K562 (cell line): Measurements from ENCODE around the gene TSHR. TPM values are rescaled to one million over a fixed set of nuclear protein-coding genes. Genes with fewer than 3 reads are reported as not detected.

Source experiments
- ATF1 ChIP-seq, 2 experiments: fragments of 450-650 bp in 1 of 2; IDR thresholded peaks; 2 replicates each; pipeline ENCODE4 v1.6.1; 2016; ENCODE audit warnings: missing compliant biosample characterization in 1 of 2, missing genetic modification characterization in 1 of 2
- CXXC5 ChIP-seq: fragments of 250-450 bp; sonication (Bioruptor Pico); IDR thresholded peaks from 2 replicates; pipeline ENCODE4 v1.8.0; 2022; ENCODE audit warnings: inconsistent platforms, mild to moderate bottlenecking, moderate library complexity
- HDAC1 ChIP-seq, 2 experiments: fragments of 450-650 bp; IDR thresholded peaks; 2 replicates each; pipeline ENCODE4 v1.6.1; 2016 to 2017; ENCODE audit warnings: inconsistent platforms in 1 of 2, mild to moderate bottlenecking in 1 of 2, moderate library complexity in 1 of 2
- HDAC8 ChIP-seq: fragments of 450-650 bp; IDR thresholded peaks from 2 replicates; pipeline ENCODE4 v1.6.1; 2016; ENCODE audit warnings: mild to moderate bottlenecking, missing genetic modification characterization, moderate library complexity, missing compliant biosample characterization
- HMBOX1 ChIP-seq: sonication (generic); IDR thresholded peaks from 2 replicates; pipeline ENCODE4 v1.6.1; 2016
- MAFK ChIP-seq: IDR thresholded peaks from 2 replicates; pipeline ENCODE4 v1.6.1; 2011; ENCODE audit warnings: low read length, improper control_type of control experiment
- MYNN ChIP-seq, 2 experiments: sonication (generic); formaldehyde crosslinking in 1 of 2; IDR thresholded peaks; 2 replicates each; pipeline versions ENCODE4 v1.5.0 to v1.6.1; 2016 to 2020; ENCODE audit warnings: antibody characterized with exemption in 1 of 2, missing genetic modification reagents in 1 of 2
- NR2C1 ChIP-seq, 2 experiments: fragments of 450-650 bp; IDR thresholded peaks; 2 replicates each; pipeline ENCODE4 v1.6.1; 2017; ENCODE audit warnings: mild to moderate bottlenecking in 2 of 2, antibody characterized with exemption in 1 of 2, inconsistent platforms in 1 of 2, missing compliant biosample characterization in 1 of 2, missing genetic modification characterization in 1 of 2
- NRF1 ChIP-seq, 2 experiments: fragments of 450-650 bp; IDR thresholded peaks in 1 of 2; conservative IDR thresholded peaks in 1 of 2; 2 replicates each; pipeline ENCODE4 v1.6.1; 2014; ENCODE audit warnings: mild to moderate bottlenecking in 2 of 2
- PHTF2 ChIP-seq: fragments of 250-450 bp; sonication (Bioruptor Pico); IDR thresholded peaks from 2 replicates; pipeline ENCODE4 v1.5.0; 2021; ENCODE audit warnings: mild to moderate bottlenecking
- POLR2H ChIP-seq: IDR thresholded peaks from 2 replicates; pipeline ENCODE4 v1.6.1; 2016; ENCODE audit warnings: missing genetic modification characterization, low read depth, mild to moderate bottlenecking, control low read depth, missing compliant biosample characterization, moderate library complexity
- RCOR1 ChIP-seq, 2 experiments: IDR thresholded peaks; 2 replicates each; pipeline ENCODE4 v1.6.1; 2012; ENCODE audit warnings: low read depth in 2 of 2, low read length in 2 of 2, borderline replicate concordance in 1 of 2, improper control_type of control experiment in 1 of 2
- RFX1 ChIP-seq: fragments of 450-650 bp; IDR thresholded peaks from 2 replicates; pipeline ENCODE4 v1.6.1; 2016; ENCODE audit warnings: mild to moderate bottlenecking, moderate library complexity
- SIX5 ChIP-seq, 2 experiments: IDR thresholded peaks; 2 replicates each; pipeline ENCODE4 v1.6.1; 2011; ENCODE audit warnings: low read length in 2 of 2, borderline replicate concordance in 1 of 2, low read depth in 1 of 2, mild to moderate bottlenecking in 1 of 2, moderate library complexity in 1 of 2; ENCODE audit not compliant: insufficient read depth in 1 of 2
- SRF ChIP-seq, 2 experiments: fragments of 250-450, 450-650 bp in 1 of 2; sonication (Bioruptor Pico) in 1 of 2; sonication (generic) in 1 of 2; formaldehyde crosslinking; IDR thresholded peaks; 2 replicates each; pipeline versions ENCODE4 v1.5.0 to v1.5.1; 2020 to 2022; ENCODE audit warnings: mild to moderate bottlenecking in 1 of 2, missing genetic modification reagents in 1 of 2
- VEZF1 ChIP-seq: fragments of 200-800 bp; sonication (Bioruptor generic); IDR thresholded peaks from 2 replicates; pipeline ENCODE4 v1.6.1; 2017; ENCODE audit warnings: missing genetic modification characterization, missing compliant biosample characterization
- XRCC5 ChIP-seq: fragments of 200-400 bp; formaldehyde crosslinking; IDR thresholded peaks from 2 replicates; pipeline ENCODE4 v1.6.1; 2017; ENCODE audit warnings: low read depth, mild to moderate bottlenecking, low read length
- ZBTB26 ChIP-seq: fragments of 450-650 bp; formaldehyde crosslinking; IDR thresholded peaks from 2 replicates; pipeline ENCODE4 v1.4.0; 2022; ENCODE audit warnings: missing genetic modification characterization
- ZC3H8 ChIP-seq: fragments of 450-650 bp; IDR thresholded peaks from 2 replicates; pipeline ENCODE4 v1.6.1; 2017
- ZEB2 ChIP-seq: fragments of 450-650 bp; IDR thresholded peaks from 2 replicates; pipeline ENCODE4 v1.6.1; 2016
- ZNF143 ChIP-seq: sonication (generic); formaldehyde crosslinking; IDR thresholded peaks from 2 replicates; pipeline ENCODE4 v1.9.0; 2022; ENCODE audit warnings: mild to moderate bottlenecking, missing genetic modification reagents
- ZNF175 ChIP-seq: fragments of 200-800 bp; sonication (Bioruptor generic); IDR thresholded peaks from 2 replicates; pipeline ENCODE4 v1.6.1; 2016; ENCODE audit warnings: low read depth, mild to moderate bottlenecking, missing genetic modification characterization, missing compliant biosample characterization
- ZNF384 ChIP-seq: IDR thresholded peaks from 2 replicates; pipeline ENCODE4 v1.6.1; 2012; ENCODE audit warnings: low read depth, low read length, improper control_type of control experiment
- ZNF644 ChIP-seq: fragments of 200-800 bp; sonication (Bioruptor generic); IDR thresholded peaks from 2 replicates; pipeline ENCODE4 v1.6.1; 2016; ENCODE audit warnings: low read depth, missing genetic modification characterization, missing compliant biosample characterization
- polyA plus RNA-seq, 8 experiments: library from polyadenylated mRNA; depleted of rRNA in 4 of 8; stranded (reverse) in 5 of 8; unstranded in 3 of 8; fragments of >200 nt; fragmentation: Nextera tagmentation in 2 of 8; fragmentation: Illumina TruSeq in 1 of 8; extraction: Ambion mirVana in 2 of 8; extraction: Trizol in 1 of 8; gene quantifications; 2 replicates each; pipeline versions ENCODE4 v1.2.1 to v1.2.3, GENCODE V29; 2011 to 2014; ENCODE audit warnings: inconsistent platforms in 1 of 8, missing spikeins in 1 of 8
- total RNA-seq, 7 experiments: library from RNA; depleted of rRNA in 6 of 7; stranded (reverse); fragments of >200 nt in 6 of 7; fragmentation: Illumina TruSeq in 2 of 7; extraction: Trizol in 2 of 7; gene quantifications; 2 replicates each; pipeline versions ENCODE4 v1.2.1 to v1.2.3, GENCODE V29; 2011 to 2021; ENCODE audit warnings: low replicate concordance in 1 of 7

Gene TSHR
- total and polyA plus RNA-seq, 9 of the 15 experiments (the other 6 are each of a cell fraction or from before 2014, with no cell fraction given) = 0.01 to 0.10 TPM; not detected in 7

GRCh38 chr14:80941241-80942185 lies 13.9 kb upstream of the TSHR start, which contains the start of gene CEP128 (continued):
- TF ChIP-seq ZBTB26 (no peak), SIX5 (IDR thresholded peaks at IDR 0.05; ENCODE audit: borderline replicate concordance in 1 of 2, insufficient read depth in 1 of 2, low read depth in 1 of 2, low read length in 2 of 2) (peak; percentile 86 to 89), VEZF1 (CRISPR knock-in tag) (peak; percentile 65), RCOR1 (IDR thresholded peaks at IDR 0.05; ENCODE audit: borderline replicate concordance in 1 of 2, low read depth in 2 of 2, low read length in 2 of 2) (0 out of 4 replicates have a peak, but pooled peaks of 1 of the 2 experiments have one; percentile 7), NRF1 (conservative IDR thresholded peaks at IDR 0.05 in 1 of 2, IDR thresholded peaks at IDR 0.05 in 1 of 2) (peak; percentile 12 to 26; a peak in 1 of 4 replicates), HDAC8 (tag) (no peak), XRCC5 (0 out of 2 replicates have a peak, but pooled peaks have one; percentile 47), PHTF2 (CRISPR knock-in tag) (no peak), ZNF175 (CRISPR knock-in tag) (peak; percentile 59; the same call in 1 of the 2 replicates), ZC3H8 (no peak), SRF (CRISPR knock-in tag; IDR thresholded peaks at IDR 0.05) (no peak), ATF1 (CRISPR knock-in tag; IDR thresholded peaks at IDR 0.05) (no peak), ATF1 (tag; IDR thresholded peaks at IDR 0.05) (peak; percentile 44; the same call in 1 of the 2 replicates), NR2C1 (IDR thresholded peaks at IDR 0.05) (peak; percentile 88), NR2C1 (tag; IDR thresholded peaks at IDR 0.05) (peak; percentile 94), RFX1 (peak; percentile 92), MAFK (no peak), HMBOX1 (peak; percentile 48; the same call in 1 of the 2 replicates), ZNF644 (tag) (0 out of 2 replicates have a peak, but pooled peaks have one; percentile 47), ZNF143 (CRISPR knock-in tag) (peak; percentile 92), CXXC5 (peak; percentile 43), ZEB2 (0 out of 2 replicates have a peak, but pooled peaks have one; percentile 41), HDAC1 (IDR thresholded peaks at IDR 0.05) (peak in 1 of 2 experiments; percentile 74; a peak in 2 of 4 replicates), POLR2H (peak; percentile 46; the same call in 1 of the 2 replicates), MYNN (IDR thresholded peaks at IDR 0.05) (peak; percentile 99), MYNN (CRISPR knock-in tag; IDR thresholded peaks at IDR 0.05) (peak; percentile 89), ZNF384 (peak; percentile 98)
